Trophoblast cell (in vitro differentiated cells and primary cell): ENCODE data around the gene ICOSLG. TPM values are rescaled to one million over a fixed set of nuclear protein-coding genes. Genes with fewer than 3 reads are reported as not detected.
"Not testable (repeated sequence)": the region's sequence is repeated elsewhere in the genome, so short reads cannot be mapped to it uniquely, and the experiment has no call there.

Experiments
- DNase-seq, 2 donors: peaks; one replicate each; pipeline ENCODE4 v3.0.0-alpha.2; 2016
- H2AFZ ChIP-seq: 2 replicates; pipeline ENCODE4 v1.6.1; 2013; ENCODE audit warnings: low read length, moderate library complexity, mild to moderate bottlenecking; ENCODE audit not compliant: insufficient read depth, poor library complexity
- H2AK5ac ChIP-seq: 2 replicates; pipeline ENCODE4 v1.6.1; 2013; ENCODE audit warnings: mild to moderate bottlenecking, low read length
- H2BK120ac ChIP-seq: 2 replicates; pipeline ENCODE4 v1.6.1; 2013; ENCODE audit warnings: low read length, mild to moderate bottlenecking, moderate library complexity; ENCODE audit not compliant: insufficient read depth, poor library complexity
- H2BK12ac ChIP-seq: 2 replicates; pipeline ENCODE4 v1.6.1; 2013; ENCODE audit warnings: mild to moderate bottlenecking, low read length, moderate library complexity
- H2BK5ac ChIP-seq: 2 replicates; pipeline ENCODE4 v1.6.1; 2013; ENCODE audit warnings: low read length, low read depth, moderate library complexity, mild to moderate bottlenecking; ENCODE audit not compliant: poor library complexity
- H3K14ac ChIP-seq: 2 replicates; pipeline ENCODE4 v1.6.1; 2013; ENCODE audit warnings: mild to moderate bottlenecking, low read length
- H3K18ac ChIP-seq: 2 replicates; pipeline ENCODE4 v1.6.1; 2013; ENCODE audit warnings: mild to moderate bottlenecking, low read length
- H3K23ac ChIP-seq: 2 replicates; pipeline ENCODE4 v1.6.1; 2013; ENCODE audit warnings: low read length
- H3K27ac ChIP-seq: 2 replicates; pipeline ENCODE4 v1.5.1; 2013; ENCODE audit warnings: low read depth, mild to moderate bottlenecking, inconsistent platforms, low read length, moderate library complexity
- H3K27me3 ChIP-seq: 2 replicates; pipeline ENCODE4 v1.6.1; 2013; ENCODE audit warnings: inconsistent platforms, mild to moderate bottlenecking, low read length, moderate library complexity; ENCODE audit not compliant: insufficient read depth
- H3K36me3 ChIP-seq, 2 experiments: 1 replicate in 1 of 2; 2 replicates in 1 of 2; pipeline ENCODE4 v1.6.1; 2013; ENCODE audit warnings: low read length in 2 of 2, mild to moderate bottlenecking in 2 of 2, moderate library complexity in 1 of 2; ENCODE audit not compliant: insufficient read depth in 2 of 2, control insufficient read depth in 1 of 2
- H3K4ac ChIP-seq: 2 replicates; pipeline ENCODE4 v1.6.1; 2013; ENCODE audit warnings: low read depth, mild to moderate bottlenecking, low read length, moderate library complexity
- H3K4me1 ChIP-seq, 2 experiments: 1 replicate in 1 of 2; 2 replicates in 1 of 2; pipeline ENCODE4 v1.6.1; 2013; ENCODE audit warnings: low read length in 2 of 2, mild to moderate bottlenecking in 2 of 2, moderate library complexity in 1 of 2; ENCODE audit not compliant: insufficient read depth in 2 of 2, control insufficient read depth in 1 of 2
- H3K4me2 ChIP-seq: 2 replicates; pipeline ENCODE4 v1.6.1; 2013; ENCODE audit warnings: inconsistent platforms, mild to moderate bottlenecking, low read length, moderate library complexity
- H3K4me3 ChIP-seq: 2 replicates; pipeline ENCODE4 v1.5.1; 2013; ENCODE audit warnings: mild to moderate bottlenecking, low read depth, low read length, inconsistent platforms
- H3K79me1 ChIP-seq: one replicate; pipeline ENCODE4 v1.6.1; 2013; ENCODE audit warnings: low read length
- H3K79me2 ChIP-seq: 2 replicates; pipeline ENCODE4 v1.6.1; 2013; ENCODE audit warnings: low read length, mild to moderate bottlenecking; ENCODE audit not compliant: control insufficient read depth, insufficient read depth, poor library complexity
- H3K9ac ChIP-seq: 2 replicates; pipeline ENCODE4 v1.6.1; 2013; ENCODE audit warnings: mild to moderate bottlenecking, low read length
- H3K9me3 ChIP-seq: 2 replicates; pipeline ENCODE4 v1.6.1; 2013; ENCODE audit warnings: low read depth, mild to moderate bottlenecking, control low read depth, inconsistent platforms, low read length; ENCODE audit not compliant: insufficient read depth
- H4K12ac ChIP-seq: 2 replicates; pipeline ENCODE4 v1.6.1; 2013; ENCODE audit warnings: low read depth, mild to moderate bottlenecking, low read length, moderate library complexity
- H4K8ac ChIP-seq: 2 replicates; pipeline ENCODE4 v1.6.1; 2013; ENCODE audit warnings: low read depth, mild to moderate bottlenecking, low read length, moderate library complexity
- H4K91ac ChIP-seq: one replicate; pipeline ENCODE4 v1.6.1; 2013; ENCODE audit warnings: low read depth, mild to moderate bottlenecking, low read length, moderate library complexity
- WGBS: extraction: QIAGEN DNeasy Blood & Tissue Kit; methylation state at CpG from one replicate; pipeline ENCODE4 v1.1.7; 2013; ENCODE audit warnings: missing lambda C conversion rate; ENCODE audit not compliant: insufficient read length, insufficient coverage; ENCODE audit errors: extremely low coverage; 5-methylcytosine and 5-hydroxymethylcytosine counted together
- polyA plus RNA-seq: library from polyadenylated mRNA; stranded (reverse); fragments of 200-250 nt; gene quantifications from 2 replicates; pipeline ENCODE4 v1.2.3, GENCODE V29; 2013

The ICOSLG gene
- polyA plus RNA-seq: 3.3 and 3.4 TPM in 2 replicates

GRCh38 chr21:44240842-44241241, at the start of gene ICOSLG:
ICOSLG (minus strand) TSS chr21:44240943; CDS start chr21:44240817, 126 bp downstream.
- H3K36me3 ChIP-seq, H2BK120ac ChIP-seq, H3K9ac ChIP-seq, H3K4ac ChIP-seq, H3K4me3 ChIP-seq, H3K14ac ChIP-seq, H2BK12ac ChIP-seq, H4K8ac ChIP-seq, H3K27me3 ChIP-seq, H4K91ac ChIP-seq, H3K18ac ChIP-seq, H3K4me1 ChIP-seq, H3K79me2 ChIP-seq, H2AK5ac ChIP-seq, DNase-seq, H3K27ac ChIP-seq, H4K12ac ChIP-seq, H2BK5ac ChIP-seq, H2AFZ ChIP-seq, H3K79me1 ChIP-seq, H3K23ac ChIP-seq, H3K4me2 ChIP-seq, H3K9me3 ChIP-seq: not testable (repeated sequence)
- WGBS: no CpG with 5 or more reads among the region's 53 CpGs

GRCh38 chr21:44289381-44290010, 48.8 kb upstream of the ICOSLG start:
- no peaks in the 10 kb centered on the region for H3K79me1 ChIP-seq
- no peak overlapping the region for H3K4me2 ChIP-seq
- H3K79me2 ChIP-seq: no peaks in the 10 kb centered on the region
- H3K4ac ChIP-seq: no peak overlapping the region
- H4K8ac ChIP-seq: no peak overlapping the region
- H3K14ac ChIP-seq: no peak overlapping the region
- no peaks in the 10 kb centered on the region for H3K27me3 ChIP-seq
- H2BK12ac ChIP-seq: no peak overlapping the region
- DNase-seq: no peak
- H3K4me3 ChIP-seq: no peak overlapping the region
- H4K91ac ChIP-seq: no peak overlapping the region
- no peaks in the 10 kb centered on the region for H3K9me3 ChIP-seq
- no peak overlapping the region for H2AK5ac ChIP-seq
- H2AFZ ChIP-seq: no peak overlapping the region
- no peak overlapping the region for H4K12ac ChIP-seq
- no peak overlapping the region for H3K27ac ChIP-seq
- peaks cover 0 to 4% of the 10 kb centered on the region in 2 experiments for H3K4me1 ChIP-seq
- H3K9ac ChIP-seq: no peak overlapping the region
- H2BK5ac ChIP-seq: no peak overlapping the region
- no peak overlapping the region for H3K23ac ChIP-seq
- no CpG with 5 or more reads among the region's 24 CpGs for WGBS
- H3K36me3 ChIP-seq: no peaks in the 10 kb centered on the region
- no peak overlapping the region for H2BK120ac ChIP-seq
- H3K18ac ChIP-seq: no peak overlapping the region

- no peak for DNase-seq
- H3K9me3 ChIP-seq: no peaks in the 10 kb centered on the region
- no peak overlapping the region for H3K18ac ChIP-seq
- no peak overlapping the region for H3K9ac ChIP-seq
- H3K4me1 ChIP-seq: peaks cover 0 to 4% of the 10 kb centered on the region in 2 experiments
- no peak overlapping the region for H2AK5ac ChIP-seq
- no peak overlapping the region for H4K12ac ChIP-seq
- WGBS: no CpG with 5 or more reads among the region's 23 CpGs
- no peak overlapping the region for H3K27ac ChIP-seq
- H3K36me3 ChIP-seq: no peaks in the 10 kb centered on the region
- no peak overlapping the region for H4K8ac ChIP-seq
- H3K27me3 ChIP-seq: no peaks in the 10 kb centered on the region
- H2BK120ac ChIP-seq: no peak overlapping the region
- H2BK12ac ChIP-seq: no peak overlapping the region
- H4K91ac ChIP-seq: no peak overlapping the region
- H3K4me2 ChIP-seq: no peak overlapping the region
- no peak overlapping the region for H3K23ac ChIP-seq
- no peak overlapping the region for H2AFZ ChIP-seq
- H3K79me2 ChIP-seq: no peaks in the 10 kb centered on the region
- no peak overlapping the region for H3K4me3 ChIP-seq
- no peak overlapping the region for H3K14ac ChIP-seq
- H3K4ac ChIP-seq: no peak overlapping the region
- H3K79me1 ChIP-seq: no peaks in the 10 kb centered on the region
- H2BK5ac ChIP-seq: no peak overlapping the region
Measured at GRCh38 chr21:44288251-44289110, 47.7 kb upstream of the ICOSLG start.

GRCh38 chr21:44286716-44287632, 46.2 kb upstream of the ICOSLG start:
- H2AK5ac ChIP-seq: no peak overlapping the region
- no CpG with 5 or more reads among the region's 31 CpGs for WGBS
- no peak overlapping the region for H4K12ac ChIP-seq
- H2AFZ ChIP-seq: no peak overlapping the region
- H3K14ac ChIP-seq: no peak overlapping the region
- no peaks in the 10 kb centered on the region for H3K9me3 ChIP-seq
- H3K4me1 ChIP-seq: peaks cover 0 to 4% of the 10 kb centered on the region in 2 experiments
- no peaks in the 10 kb centered on the region for H3K79me1 ChIP-seq
- no peak overlapping the region for H2BK12ac ChIP-seq
- no peak overlapping the region for H4K8ac ChIP-seq
- no peaks in the 10 kb centered on the region for H3K79me2 ChIP-seq
- no peak overlapping the region for H3K4ac ChIP-seq
- no peak overlapping the region for H3K4me2 ChIP-seq
- no peak overlapping the region for H4K91ac ChIP-seq
- DNase-seq: no peak
- no peak overlapping the region for H3K18ac ChIP-seq
- H3K36me3 ChIP-seq: no peaks in the 10 kb centered on the region
- H3K27me3 ChIP-seq: no peaks in the 10 kb centered on the region
- H3K4me3 ChIP-seq: no peak overlapping the region
- H3K9ac ChIP-seq: no peak overlapping the region
- no peak overlapping the region for H3K23ac ChIP-seq
- no peak overlapping the region for H3K27ac ChIP-seq
- no peak overlapping the region for H2BK120ac ChIP-seq
- H2BK5ac ChIP-seq: no peak overlapping the region
